OCI-LY1 (cell line): ENCODE data around the gene NCS1.

ENCODE experiments used
- H2AFZ ChIP-seq: fragments of 200-600 bp; sonication (generic), shearing (Covaris generic); 2 replicates; pipeline ENCODE4 v1.6.0; 2014; ENCODE audit warnings: antibody characterized with exemption, mild to moderate bottlenecking, low read length
- H3F3A ChIP-seq: fragments of 200-600 bp; sonication (generic), shearing (Covaris generic); 2 replicates; pipeline ENCODE4 v1.6.0; 2014; ENCODE audit warnings: mild to moderate bottlenecking, antibody characterized with exemption, low read length, moderate library complexity; ENCODE audit not compliant: insufficient read depth
- H3K27ac ChIP-seq: fragments of 200-600 bp; sonication (generic); 2 replicates; pipeline ENCODE4 v1.5.1; 2014; ENCODE audit warnings: low read length, mixed run types, mild to moderate bottlenecking, low read depth; ENCODE audit not compliant: poor library complexity, severe bottlenecking
- H3K27me3 ChIP-seq: fragments of 200-600 bp; sonication (generic); 2 replicates; pipeline ENCODE4 v1.6.0; 2014; ENCODE audit warnings: antibody characterized with exemption, mild to moderate bottlenecking, low read length, moderate library complexity; ENCODE audit not compliant: insufficient read depth
- H3K36me3 ChIP-seq: fragments of 200-600 bp; sonication (generic); 2 replicates; pipeline ENCODE4 v1.6.1; 2014; ENCODE audit warnings: mild to moderate bottlenecking, antibody characterized with exemption, low read length, moderate library complexity, mixed read lengths; ENCODE audit not compliant: insufficient read depth
- H3K4me1 ChIP-seq: fragments of 200-600 bp; sonication (generic); 2 replicates; pipeline ENCODE4 v1.5.1; 2014; ENCODE audit warnings: mild to moderate bottlenecking, low read length, moderate library complexity; ENCODE audit not compliant: insufficient read depth, severe bottlenecking
- H3K4me2 ChIP-seq: fragments of 200-600 bp; sonication (generic), shearing (Covaris generic); 2 replicates; pipeline ENCODE4 v1.6.1; 2014; ENCODE audit warnings: low read length
- H3K4me3 ChIP-seq: fragments of 200-600 bp; sonication (generic); 2 replicates; pipeline ENCODE4 v1.5.1; 2014; ENCODE audit warnings: low read length, low read depth, mild to moderate bottlenecking, mixed read lengths; ENCODE audit not compliant: poor library complexity, severe bottlenecking
- H3K79me2 ChIP-seq: fragments of 200-600 bp; shearing (Covaris generic); 2 replicates; pipeline ENCODE4 v1.6.1; 2016; ENCODE audit warnings: mixed run types, low read length, mixed read lengths; ENCODE audit not compliant: insufficient read depth
- H3K9ac ChIP-seq: fragments of 200-600 bp; sonication (generic), shearing (Covaris generic); 2 replicates; pipeline ENCODE4 v1.6.1; 2014; ENCODE audit warnings: mild to moderate bottlenecking, low read length, mixed read lengths
- H3K9me2 ChIP-seq: fragments of 200-600 bp; sonication (generic), shearing (Covaris generic); 2 replicates; pipeline ENCODE4 v1.6.1; 2014; ENCODE audit warnings: low read depth, mild to moderate bottlenecking, low read length, mixed read lengths
- H3K9me3 ChIP-seq: fragments of 200-600 bp; shearing (Covaris generic); 2 replicates; pipeline ENCODE4 v1.6.1; 2014; ENCODE audit warnings: low read length, mixed read lengths
- H4K20me1 ChIP-seq: fragments of 200-600 bp; sonication (generic), shearing (Covaris generic); 2 replicates; pipeline ENCODE4 v1.6.0; 2016; ENCODE audit warnings: mild to moderate bottlenecking, low read length; ENCODE audit not compliant: insufficient read depth
- EZH2 ChIP-seq: fragments of 200-600 bp; sonication (generic), shearing (Covaris generic); IDR thresholded peaks from 2 replicates; pipeline ENCODE4 v1.8.0; 2017; ENCODE audit warnings: borderline replicate concordance, mixed run types, mild to moderate bottlenecking, antibody characterized with exemption, low read length, moderate library complexity, mixed read lengths
- TF ChIP-seq, protein P1 (sequence below): fragments of 200-600 bp; sonication (generic), shearing (Covaris generic); IDR thresholded peaks from 2 replicates; pipeline ENCODE4 v1.5.1; 2017; ENCODE audit warnings: mild to moderate bottlenecking, antibody characterized with exemption, low read length, moderate library complexity, mixed read lengths

Gene NCS1

DNA sequence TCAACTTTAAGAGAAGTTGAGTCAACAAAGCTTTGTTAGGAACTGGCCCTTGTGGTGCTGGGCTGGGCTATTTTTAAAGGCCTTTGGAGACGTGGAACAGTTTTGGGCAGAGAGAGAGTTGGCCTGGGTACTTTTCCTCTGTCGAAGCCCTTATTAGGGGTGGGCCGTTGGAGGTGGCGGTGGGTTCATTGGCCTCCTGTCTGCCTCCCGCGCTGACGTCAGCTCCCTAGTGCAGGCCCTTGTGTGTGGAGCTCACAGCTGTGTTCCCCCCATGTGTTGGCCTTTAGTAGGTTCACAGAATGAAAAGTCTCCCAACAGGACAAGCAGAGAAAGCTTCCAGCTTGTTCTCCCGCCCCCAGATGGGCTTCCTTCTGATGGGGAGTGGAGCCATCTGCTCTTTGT, 2.7 kb downstream of the NCS1 start:
- Histone ChIP-seq H3K9me2 (no peaks in the 10 kb centered on the region), H3K36me3 (no peaks in the 10 kb centered on the region), H3K4me1 (no peaks in the 10 kb centered on the region), H3K9me3 (no peaks in the 10 kb centered on the region), H3K4me2 (no peak overlapping the region), H3F3A (no peaks in the 10 kb centered on the region), H3K27me3 (peaks cover 4% of the 10 kb centered on the region; the same call in 1 of the 2 replicates), H3K27ac (no peak overlapping the region), H3K79me2 (no peaks in the 10 kb centered on the region), H3K9ac (no peak overlapping the region), H3K4me3 (no peak overlapping the region), H4K20me1 (no peaks in the 10 kb centered on the region), H2AFZ (no peak overlapping the region)
- no peak for TF ChIP-seq EZH2
- TF ChIP-seq, protein P1, sequence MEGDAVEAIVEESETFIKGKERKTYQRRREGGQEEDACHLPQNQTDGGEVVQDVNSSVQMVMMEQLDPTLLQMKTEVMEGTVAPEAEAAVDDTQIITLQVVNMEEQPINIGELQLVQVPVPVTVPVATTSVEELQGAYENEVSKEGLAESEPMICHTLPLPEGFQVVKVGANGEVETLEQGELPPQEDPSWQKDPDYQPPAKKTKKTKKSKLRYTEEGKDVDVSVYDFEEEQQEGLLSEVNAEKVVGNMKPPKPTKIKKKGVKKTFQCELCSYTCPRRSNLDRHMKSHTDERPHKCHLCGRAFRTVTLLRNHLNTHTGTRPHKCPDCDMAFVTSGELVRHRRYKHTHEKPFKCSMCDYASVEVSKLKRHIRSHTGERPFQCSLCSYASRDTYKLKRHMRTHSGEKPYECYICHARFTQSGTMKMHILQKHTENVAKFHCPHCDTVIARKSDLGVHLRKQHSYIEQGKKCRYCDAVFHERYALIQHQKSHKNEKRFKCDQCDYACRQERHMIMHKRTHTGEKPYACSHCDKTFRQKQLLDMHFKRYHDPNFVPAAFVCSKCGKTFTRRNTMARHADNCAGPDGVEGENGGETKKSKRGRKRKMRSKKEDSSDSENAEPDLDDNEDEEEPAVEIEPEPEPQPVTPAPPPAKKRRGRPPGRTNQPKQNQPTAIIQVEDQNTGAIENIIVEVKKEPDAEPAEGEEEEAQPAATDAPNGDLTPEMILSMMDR = no peak

DNA sequence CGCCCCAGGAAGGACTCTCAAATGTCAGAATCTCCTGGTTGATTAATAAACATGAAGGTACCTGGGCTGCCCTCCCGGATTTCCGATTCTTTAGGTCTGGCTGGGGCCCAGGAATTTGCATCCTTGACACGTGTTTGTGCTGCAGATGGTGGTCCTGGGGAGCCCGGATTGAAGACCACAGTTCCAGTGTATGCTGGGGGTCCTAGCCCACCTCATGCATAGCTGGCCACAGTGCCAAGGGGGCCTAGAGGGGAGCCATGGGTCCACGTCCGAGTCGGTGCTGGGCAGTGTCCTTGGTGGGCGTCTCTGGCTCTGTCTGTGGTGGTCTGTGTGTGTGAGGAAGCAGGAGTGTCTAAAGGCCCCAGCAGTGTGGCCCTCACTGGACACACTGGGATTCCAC, 3.2 kb downstream of the NCS1 start:
- H3K27me3 ChIP-seq = 0 out of 2 replicates have a peak, but pooled peaks cover 3% of the 10 kb centered on the region
- no peak overlapping the region for H2AFZ ChIP-seq
- no peaks in the 10 kb centered on the region for H3K4me1 ChIP-seq
- no peaks in the 10 kb centered on the region for H3F3A ChIP-seq
- H3K27ac ChIP-seq = no peak overlapping the region
- H4K20me1 ChIP-seq = no peaks in the 10 kb centered on the region
- H3K9me2 ChIP-seq = no peaks in the 10 kb centered on the region
- TF ChIP-seq EZH2 = no peak
- TF ChIP-seq, protein P1 = no peak
- no peaks in the 10 kb centered on the region for H3K79me2 ChIP-seq
- no peaks in the 10 kb centered on the region for H3K36me3 ChIP-seq
- no peak overlapping the region for H3K4me3 ChIP-seq
- no peak overlapping the region for H3K4me2 ChIP-seq
- no peaks in the 10 kb centered on the region for H3K9me3 ChIP-seq
- H3K9ac ChIP-seq = no peak overlapping the region

DNA sequence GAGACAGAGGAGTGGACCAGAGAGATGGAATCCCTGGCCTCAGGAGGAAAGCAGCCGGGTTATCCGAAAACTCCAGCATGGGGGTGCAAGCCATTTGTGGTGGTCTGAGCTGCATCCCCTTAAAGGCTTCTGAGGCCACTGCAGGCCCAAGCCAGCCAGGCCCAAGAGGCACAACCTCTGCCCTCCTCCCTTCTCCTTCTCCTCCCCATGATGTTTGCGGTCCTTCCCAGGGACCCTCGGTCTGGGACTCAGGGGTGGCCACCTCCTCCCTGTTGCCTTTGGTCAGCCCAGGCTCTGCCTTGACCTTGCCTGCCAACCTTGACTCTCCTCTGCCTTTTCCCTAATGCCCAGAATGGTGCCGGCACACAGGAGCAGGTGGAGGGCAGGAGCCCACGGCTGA, 4.6 kb downstream of the NCS1 start:
- Histone ChIP-seq H4K20me1 (no peaks in the 10 kb centered on the region), H3K9me3 (no peaks in the 10 kb centered on the region), H3K27ac (no peak overlapping the region), H3K4me3 (no peak overlapping the region), H3K27me3 (peaks cover 3% of the 10 kb centered on the region; the same call in 1 of the 2 replicates), H3K36me3 (no peaks in the 10 kb centered on the region), H3K4me2 (no peak overlapping the region), H2AFZ (no peak overlapping the region), H3K9me2 (no peaks in the 10 kb centered on the region), H3F3A (no peaks in the 10 kb centered on the region), H3K79me2 (no peaks in the 10 kb centered on the region), H3K9ac (no peak overlapping the region), H3K4me1 (no peaks in the 10 kb centered on the region)
- no peak for TF ChIP-seq EZH2
- TF ChIP-seq, protein P1 = no peak
